A673 (cell line): Measurements from ENCODE around the gene VAC14. TPM values are rescaled to one million over a fixed set of nuclear protein-coding genes. Genes with fewer than 3 reads are reported as not detected.
A peak's percentile ranks its signal among the peaks of the same experiment; 100 is the strongest.

Experiments used
- BruUV-seq: library from RNA; stranded (reverse); fragments of 400-500 nt; replicated peaks from 2 replicates; lab custom pipeline; 2021; lab: Mats Ljungman, UMichigan
- CTCF ChIA-PET: fragments of 300-600 bp; sonication (Branson Sonifier 250); formaldehyde crosslinking; loops from one replicate; lab custom pipeline; 2022; ENCODE audit warnings: antibody characterized with exemption; lab: Charles Lee
- POLR2A ChIA-PET: fragments of 300-600 bp; sonication (Branson Sonifier 250); formaldehyde crosslinking; loops from one replicate; lab custom pipeline; 2022; ENCODE audit warnings: antibody characterized with exemption; ENCODE audit not compliant: low non-redundant PET; lab: Charles Lee
- DNase-seq: peaks from one replicate; pipeline ENCODE4 v3.0.0-alpha.2; 2015; ENCODE audit warnings: low spot score
- H3K27ac ChIP-seq: fragments of 200-600 bp; sonication (generic); 2 replicates; pipeline ENCODE4 v1.5.1; 2016; ENCODE audit warnings: mixed run types, low read depth, mild to moderate bottlenecking, mixed read lengths, antibody characterized with exemption, low read length; ENCODE audit not compliant: poor library complexity, severe bottlenecking
- H3K27me3 ChIP-seq: fragments of 200-600 bp; sonication (generic); replicated peaks from 2 replicates; pipeline ENCODE4 v1.6.1; 2017; ENCODE audit warnings: mixed run types, low read depth, mild to moderate bottlenecking, mixed read lengths, antibody characterized with exemption, low read length; ENCODE audit not compliant: insufficient read depth, poor library complexity
- H3K36me3 ChIP-seq: fragments of 200-600 bp; sonication (generic); 2 replicates; pipeline ENCODE4 v1.6.1; 2016; ENCODE audit warnings: mixed run types, mild to moderate bottlenecking, mixed read lengths, antibody characterized with exemption, low read length; ENCODE audit not compliant: insufficient read depth, poor library complexity, severe bottlenecking
- H3K4me1 ChIP-seq: fragments of 200-600 bp; sonication (generic); 2 replicates; pipeline ENCODE4 v1.6.1; 2017; ENCODE audit warnings: mixed run types, mild to moderate bottlenecking, mixed read lengths, antibody characterized with exemption, low read length; ENCODE audit not compliant: insufficient read depth, poor library complexity, severe bottlenecking
- H3K4me3 ChIP-seq: fragments of 200-600 bp; sonication (generic); 2 replicates; pipeline ENCODE4 v1.5.1; 2016; ENCODE audit warnings: low read depth, mixed run types, mild to moderate bottlenecking, mixed read lengths, low read length; ENCODE audit not compliant: poor library complexity, severe bottlenecking
- H3K9me3 ChIP-seq: fragments of 200-600 bp; sonication (generic); 2 replicates; pipeline ENCODE4 v1.6.1; 2016; ENCODE audit warnings: mixed run types, low read depth, mild to moderate bottlenecking, mixed read lengths, antibody characterized with exemption, low read length; ENCODE audit not compliant: poor library complexity, severe bottlenecking
- EZH2 ChIP-seq: fragments of 200-600 bp; sonication (generic); IDR thresholded peaks from 2 replicates; pipeline ENCODE4 v1.6.1; 2017; ENCODE audit warnings: borderline replicate concordance, low read depth, mild to moderate bottlenecking, mixed read lengths, antibody characterized with exemption, low read length; ENCODE audit not compliant: poor library complexity, severe bottlenecking
- intact Hi-C: fragments of 100-400 bp; cut with micrococcal nuclease; formaldehyde crosslinking; loops from one replicate; pipeline ENCODE4 v1.10.0; 2022; ENCODE audit not compliant: unreplicated experiment
- total RNA-seq: library from RNA; stranded (reverse); gene quantifications from 2 replicates; pipeline ENCODE4 v1.2.3, GENCODE V29; 2021
- TF ChIP-seq, protein P1 (sequence below): fragments of 300-800, 200-600 bp; sonication (generic); conservative IDR thresholded peaks from 2 replicates; pipeline ENCODE4 v1.5.1; 2017; ENCODE audit warnings: low read depth, mild to moderate bottlenecking, antibody characterized with exemption, low read length, moderate library complexity, mixed read lengths

Gene VAC14
- total RNA-seq, 1 experiment from 2014 or later = 46.6 TPM

DNA sequence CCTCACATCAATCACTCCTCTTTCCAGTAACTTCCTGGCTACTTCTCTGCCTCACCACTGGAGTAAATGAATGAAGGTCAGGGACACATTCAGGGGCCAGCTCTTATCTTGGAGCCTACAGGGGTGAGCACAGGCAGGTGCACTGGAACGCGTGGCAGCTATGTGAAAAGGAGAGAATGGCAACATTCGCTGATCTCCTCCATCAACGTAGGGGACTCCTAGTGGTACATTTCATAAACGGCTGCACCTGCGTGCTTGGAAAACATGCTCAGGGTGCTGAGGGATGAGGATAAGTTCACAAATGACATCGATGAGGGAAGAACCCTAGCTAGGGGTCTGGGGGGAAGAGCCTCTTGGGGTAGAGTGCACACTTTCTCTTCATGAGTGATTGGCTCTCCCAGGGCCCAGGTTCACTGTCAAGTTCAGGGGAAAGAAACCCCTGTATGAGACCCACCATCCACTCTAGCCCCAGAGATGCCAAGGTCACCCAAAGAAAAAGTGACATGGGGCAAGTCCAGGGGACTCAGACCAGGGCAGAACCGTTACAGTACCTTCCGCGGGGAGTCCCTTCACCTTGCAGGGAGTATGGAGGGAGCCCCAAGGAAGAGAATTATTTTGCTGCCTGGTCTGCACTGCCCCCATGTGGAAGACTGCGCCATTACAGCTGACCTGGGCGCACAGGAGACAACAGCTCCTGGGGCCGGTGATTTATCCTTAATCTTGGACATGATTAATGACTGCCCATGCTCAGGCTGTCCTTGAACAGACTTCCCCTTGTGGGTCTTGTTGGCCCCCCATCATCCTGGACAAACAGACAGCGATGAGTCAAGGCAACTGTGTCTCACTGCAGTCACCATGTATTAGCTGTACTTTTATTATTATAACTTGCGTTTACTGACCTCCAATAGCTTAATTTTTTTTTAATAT is 30.1 kb downstream of the VAC14 start:
- Histone ChIP-seq H3K27ac (no peak overlapping the region), H3K4me3 (no peak overlapping the region), H3K27me3 (no peaks in the 10 kb centered on the region), H3K4me1 (no peaks in the 10 kb centered on the region), H3K9me3 (no peaks in the 10 kb centered on the region), H3K36me3 (peaks cover 8% of the 10 kb centered on the region)
- intact Hi-C loops = loop anchor here (2.0 kb wide), 1 partner anchor 90 kb away; no protein-coding TSS in a partner anchor
- POLR2A ChIA-PET = no interaction called here
- DNase-seq = peak; percentile 64
- no TSS peak for BruUV-seq
- CTCF ChIA-PET = interaction anchor here (0.5 to 1.9 kb wide), 11 partner anchors 9 to 718 kb away, joined by 3 to 21 read pairs (median 5); no protein-coding TSS in a partner anchor
- TF ChIP-seq, protein P1, sequence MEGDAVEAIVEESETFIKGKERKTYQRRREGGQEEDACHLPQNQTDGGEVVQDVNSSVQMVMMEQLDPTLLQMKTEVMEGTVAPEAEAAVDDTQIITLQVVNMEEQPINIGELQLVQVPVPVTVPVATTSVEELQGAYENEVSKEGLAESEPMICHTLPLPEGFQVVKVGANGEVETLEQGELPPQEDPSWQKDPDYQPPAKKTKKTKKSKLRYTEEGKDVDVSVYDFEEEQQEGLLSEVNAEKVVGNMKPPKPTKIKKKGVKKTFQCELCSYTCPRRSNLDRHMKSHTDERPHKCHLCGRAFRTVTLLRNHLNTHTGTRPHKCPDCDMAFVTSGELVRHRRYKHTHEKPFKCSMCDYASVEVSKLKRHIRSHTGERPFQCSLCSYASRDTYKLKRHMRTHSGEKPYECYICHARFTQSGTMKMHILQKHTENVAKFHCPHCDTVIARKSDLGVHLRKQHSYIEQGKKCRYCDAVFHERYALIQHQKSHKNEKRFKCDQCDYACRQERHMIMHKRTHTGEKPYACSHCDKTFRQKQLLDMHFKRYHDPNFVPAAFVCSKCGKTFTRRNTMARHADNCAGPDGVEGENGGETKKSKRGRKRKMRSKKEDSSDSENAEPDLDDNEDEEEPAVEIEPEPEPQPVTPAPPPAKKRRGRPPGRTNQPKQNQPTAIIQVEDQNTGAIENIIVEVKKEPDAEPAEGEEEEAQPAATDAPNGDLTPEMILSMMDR = peak; percentile 95
- no peak for TF ChIP-seq EZH2

DNA sequence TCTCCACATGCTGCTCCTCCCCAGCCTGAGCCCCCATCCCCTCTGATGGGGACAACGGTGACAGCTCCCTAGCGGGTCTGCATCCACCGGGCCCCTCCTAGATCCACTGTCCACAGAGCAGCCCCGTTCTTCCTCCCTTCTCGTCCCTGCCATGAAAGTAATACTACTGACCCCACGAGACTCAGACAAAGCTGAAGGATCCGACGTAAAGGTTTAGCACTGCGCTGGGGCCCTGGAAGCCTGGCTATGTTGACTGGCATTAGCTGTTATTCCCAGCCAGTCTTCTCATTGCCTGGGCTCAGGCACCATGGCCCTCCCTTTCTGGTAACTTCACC is 30.7 kb downstream of the VAC14 start:
- ChIA-PET CTCF (interaction anchor here (0.6 to 1.1 kb wide), 2 partner anchors 83 to 122 kb away, joined by 3 to 4 read pairs; no protein-coding TSS in a partner anchor), POLR2A (no interaction called here)
- no TSS peak for BruUV-seq
- intact Hi-C loops = loop anchor here (2.0 kb wide), 1 partner anchor 89 kb away; no protein-coding TSS in a partner anchor
- H3K36me3 ChIP-seq = peaks cover 8% of the 10 kb centered on the region
- no peaks in the 10 kb centered on the region for H3K4me1 ChIP-seq
- no peak overlapping the region for H3K4me3 ChIP-seq
- no peaks in the 10 kb centered on the region for H3K27me3 ChIP-seq
- no peak overlapping the region for H3K27ac ChIP-seq
- no peaks in the 10 kb centered on the region for H3K9me3 ChIP-seq
- TF ChIP-seq EZH2 = no peak
- no peak for DNase-seq

DNA sequence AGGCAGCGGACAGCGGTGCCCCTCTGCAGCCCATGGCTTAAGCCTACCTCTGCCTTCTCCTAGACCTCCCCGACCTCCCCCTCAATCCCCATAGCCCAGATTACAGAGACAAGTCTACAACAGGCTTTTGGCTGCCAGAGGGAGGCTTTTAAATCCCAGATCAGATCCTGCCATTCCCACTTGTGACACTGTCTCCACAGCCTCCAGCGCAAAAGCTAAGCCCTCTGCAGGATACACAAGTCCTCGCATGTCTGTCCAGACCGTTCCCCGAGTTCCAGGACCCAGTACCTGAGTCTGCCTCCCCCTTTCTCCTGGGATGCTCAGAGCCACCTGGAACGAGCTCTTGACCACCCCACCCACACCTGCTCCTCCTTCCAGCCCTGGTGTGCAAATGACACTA is 31.2 kb downstream of the VAC14 start:
- DNase-seq = no peak
- Histone ChIP-seq H3K4me3 (no peak overlapping the region), H3K27me3 (no peaks in the 10 kb centered on the region), H3K9me3 (no peaks in the 10 kb centered on the region), H3K36me3 (peaks cover 8% of the 10 kb centered on the region), H3K4me1 (no peaks in the 10 kb centered on the region), H3K27ac (no peak overlapping the region)
- POLR2A ChIA-PET = no interaction called here
- CTCF ChIA-PET = interaction anchor here (0.5 to 1.1 kb wide), 4 partner anchors 83 to 134 kb away, joined by 3 to 4 read pairs (median 4); no protein-coding TSS in a partner anchor
- intact Hi-C loops = loop anchor here (2.0 kb wide), 1 partner anchor 89 kb away; no protein-coding TSS in a partner anchor
- TF ChIP-seq, protein P1 = no peak
- TF ChIP-seq EZH2 = no peak
- no TSS peak for BruUV-seq
